ENCODE results near the gene FTSJ1. TPM values are rescaled to one million over a fixed set of nuclear protein-coding genes. Genes with fewer than 3 reads are reported as not detected.

The FTSJ1 gene
- total RNA-seq, 1 experiment from 2014 or later, result 53.9 TPM

- peak within 1 kb of the TSS; percentile 91 for H3K4me3 Mint-ChIP-seq
- DNase-seq (ENCODE audit: low spot score), result no peak
- H3K4me1 Mint-ChIP-seq, result peaks cover 45% of the 10 kb centered on the region
- peaks cover 6% of the 10 kb centered on the region; the same call in 1 of the 2 replicates for H3K36me3 Mint-ChIP-seq
- TF ChIP-seq ELF4 (CRISPR knock-in tag; IDR thresholded peaks at IDR 0.05; ENCODE audit: low read depth), result no peak
- no peak for TF ChIP-seq TEAD1 (CRISPR knock-in tag; IDR thresholded peaks at IDR 0.05)
- TF ChIP-seq ATF1 (CRISPR knock-in tag; IDR thresholded peaks at IDR 0.05), result no peak
- TF ChIP-seq SMAD4 (CRISPR knock-in tag; IDR thresholded peaks at IDR 0.05), result no peak
- TF ChIP-seq NR1H2 (CRISPR knock-in tag; IDR thresholded peaks at IDR 0.05), result no peak
- no peak for TF ChIP-seq SOX15 (CRISPR knock-in tag; IDR thresholded peaks at IDR 0.05)
- no peak for TF ChIP-seq STAT6 (CRISPR knock-in tag; conservative IDR thresholded peaks at IDR 0.05; ENCODE audit: low read depth)
- TF ChIP-seq CBFB (CRISPR knock-in tag; IDR thresholded peaks at IDR 0.05; ENCODE audit: low read depth), result no peak
- TF ChIP-seq NR3C1 (CRISPR knock-in tag; conservative IDR thresholded peaks at IDR 0.05; ENCODE audit: low read depth), result no peak
- no peak for ATAC-seq
- no peaks in the 10 kb centered on the region for H3K27me3 Mint-ChIP-seq (ENCODE audit: low read depth)
- ChIA-PET POLR2A (no interaction called here), CTCF (interaction anchor here (3.5 kb wide), 1 partner anchor 24 kb away, joined by 16 read pairs; no protein-coding TSS in a partner anchor)
- H3K9me3 Mint-ChIP-seq, result no peaks in the 10 kb centered on the region
- peak within 1 kb of the TSS; percentile 51 for H3K27ac Mint-ChIP-seq
These were observed 5.7 kb upstream of the FTSJ1 start, which contains the start of gene SLC38A5 for GRCh38 chrX:48470110-48470832. Gene SLC38A5, minus strand, starts transcription at chrX:48470260. Its CDS starts 2,336 bp downstream, at chrX:48467924.

GRCh38 chrX:48470833-48471118, 5.2 kb upstream of the FTSJ1 start:
- Mint-ChIP-seq H3K36me3 (peaks cover under 1% of the 10 kb centered on the region; the same call in 1 of the 2 replicates), H3K27ac (no peak overlapping the region), H3K9me3 (no peaks in the 10 kb centered on the region), H3K27me3 (ENCODE audit: low read depth) (no peaks in the 10 kb centered on the region), H3K4me3 (no peak overlapping the region), H3K4me1 (peaks cover 45% of the 10 kb centered on the region)
- POLR2A ChIA-PET, result no interaction called here
- CTCF ChIA-PET, result no interaction called here
- ATAC-seq (no peak), DNase-seq (ENCODE audit: low spot score) (no peak)
- TF ChIP-seq NR1H2 (CRISPR knock-in tag; IDR thresholded peaks at IDR 0.05) (no peak), FOXP1 (CRISPR knock-in tag; IDR thresholded peaks at IDR 0.05; ENCODE audit: borderline replicate concordance) (no peak), USF1 (CRISPR knock-in tag; IDR thresholded peaks at IDR 0.05) (no peak), EMX1 (CRISPR knock-in tag; IDR thresholded peaks at IDR 0.05) (no peak), USF2 (CRISPR knock-in tag; IDR thresholded peaks at IDR 0.05) (no peak), GABPB1 (CRISPR knock-in tag; IDR thresholded peaks at IDR 0.05) (no peak), AFF4 (CRISPR knock-in tag; IDR thresholded peaks at IDR 0.05; ENCODE audit: borderline replicate concordance) (no peak), PRDM15 (CRISPR knock-in tag; IDR thresholded peaks at IDR 0.05) (no peak), PRRX2 (CRISPR knock-in tag; IDR thresholded peaks at IDR 0.05) (no peak), STAT6 (CRISPR knock-in tag; conservative IDR thresholded peaks at IDR 0.05; ENCODE audit: low read depth) (no peak)

All from WTC11 (cell line).